GM23338 (cell line): ENCODE data around the gene MAP2K1. TPM values are rescaled to one million over a fixed set of nuclear protein-coding genes. Genes with fewer than 3 reads are reported as not detected.

Source experiments
- ATAC-seq: fragments of 200-7000 bp; cut with Tn5 transposase; 3 replicates; pipeline ENCODE4 v1.9.1; 2020
- DNase-seq: peaks from one replicate; pipeline ENCODE4 v3.0.0-alpha.2; 2015; ENCODE audit warnings: low spot score
- H2AFZ ChIP-seq: fragments of 200-600 bp; sonication (generic); 2 replicates; pipeline ENCODE4 v1.8.0; 2016; ENCODE audit warnings: antibody characterized with exemption, mild to moderate bottlenecking, moderate library complexity
- H3F3A ChIP-seq: fragments of 200-600 bp; sonication (generic); replicated peaks from 2 replicates; pipeline ENCODE4 v1.8.0; 2017; ENCODE audit warnings: antibody characterized with exemption, mixed run types, low read depth
- H3K27ac ChIP-seq: fragments of 200-600 bp; sonication (generic); 2 replicates; pipeline ENCODE4 v1.6.1; 2016; ENCODE audit warnings: low read depth
- H3K27me3 ChIP-seq: fragments of 200-600 bp; sonication (generic); 2 replicates; pipeline ENCODE4 v1.8.0; 2016; ENCODE audit warnings: mild to moderate bottlenecking, mixed run types, moderate library complexity; ENCODE audit not compliant: insufficient read depth
- H3K36me3 ChIP-seq: fragments of 200-600 bp; sonication (generic); 2 replicates; pipeline ENCODE4 v1.8.0; 2016; ENCODE audit warnings: mild to moderate bottlenecking; ENCODE audit not compliant: insufficient read depth
- H3K4me1 ChIP-seq: fragments of 200-600 bp; sonication (generic); 2 replicates; pipeline ENCODE4 v1.8.0; 2016; ENCODE audit warnings: mild to moderate bottlenecking, moderate library complexity; ENCODE audit not compliant: insufficient read depth
- H3K4me2 ChIP-seq: fragments of 200-600 bp; sonication (generic); 2 replicates; pipeline ENCODE4 v1.7.1; 2017; ENCODE audit warnings: mixed run types
- H3K4me3 ChIP-seq: fragments of 200-600 bp; sonication (generic); 2 replicates; pipeline ENCODE4 v1.6.1; 2016; ENCODE audit warnings: mixed run types
- H3K79me2 ChIP-seq: fragments of 200-600 bp; sonication (generic); replicated peaks from 2 replicates; pipeline ENCODE4 v1.8.0; 2017; ENCODE audit warnings: mild to moderate bottlenecking; ENCODE audit not compliant: insufficient read depth
- H3K9me2 ChIP-seq: fragments of 200-600 bp; sonication (generic); 2 replicates; pipeline ENCODE4 v1.8.0; 2017; ENCODE audit not compliant: insufficient read depth
- H4K20me1 ChIP-seq: fragments of 200-600 bp; sonication (generic); replicated peaks from 2 replicates; pipeline ENCODE4 v1.8.0; 2017; ENCODE audit warnings: mild to moderate bottlenecking; ENCODE audit not compliant: insufficient read depth
- H3K27ac Mint-ChIP-seq: 2 replicates; pipeline ENCODE4 v1.8.0; 2020; ENCODE audit warnings: inconsistent platforms, mild to moderate bottlenecking, moderate library complexity, mixed read lengths
- H3K27me3 Mint-ChIP-seq: 3 replicates; pipeline ENCODE4 v1.8.0; 2022; ENCODE audit warnings: low read depth, mild to moderate bottlenecking, moderate library complexity, mixed read lengths, inconsistent platforms; ENCODE audit not compliant: insufficient read depth, poor library complexity
- H3K36me3 Mint-ChIP-seq: 3 replicates; pipeline ENCODE4 v1.8.0; 2021; ENCODE audit warnings: low read depth, mild to moderate bottlenecking, inconsistent platforms, moderate library complexity, mixed read lengths
- H3K4me1 Mint-ChIP-seq: 3 replicates; pipeline ENCODE4 v1.8.0; 2020; ENCODE audit warnings: mild to moderate bottlenecking, inconsistent platforms, mixed read lengths
- H3K4me3 Mint-ChIP-seq: 3 replicates; pipeline ENCODE4 v1.8.0; 2021; ENCODE audit warnings: moderate library complexity, mild to moderate bottlenecking, inconsistent platforms, mixed read lengths
- H3K9me3 Mint-ChIP-seq: 3 replicates; pipeline ENCODE4 v1.8.0; 2020; ENCODE audit warnings: moderate library complexity, mild to moderate bottlenecking, inconsistent platforms, mixed read lengths
- CREB1 ChIP-seq: fragments of 250-450 bp; sonication (Bioruptor Pico); IDR thresholded peaks from 2 replicates; pipeline ENCODE4 v1.5.0; 2020; ENCODE audit warnings: low read depth, mild to moderate bottlenecking, moderate library complexity
- EZH2 ChIP-seq: fragments of 200-600 bp; sonication (generic); IDR thresholded peaks from one replicate; pipeline ENCODE4 v1.8.0; 2017; ENCODE audit warnings: antibody characterized with exemption, mild to moderate bottlenecking, low read depth; ENCODE audit not compliant: unreplicated experiment
- JUNB ChIP-seq: IDR thresholded peaks from one replicate; pipeline ENCODE4 v1.6.1; 2016; ENCODE audit warnings: antibody characterized with exemption; ENCODE audit not compliant: unreplicated experiment
- NANOG ChIP-seq: IDR thresholded peaks from 2 replicates; pipeline ENCODE4 v1.6.1; 2016; ENCODE audit warnings: antibody characterized with exemption, borderline replicate concordance
- POLR2AphosphoS5 ChIP-seq: IDR thresholded peaks from 2 replicates; pipeline ENCODE4 v1.6.1; 2016; ENCODE audit warnings: antibody characterized with exemption, low read depth
- ZNF114 ChIP-seq: fragments of 250-450 bp; sonication (Bioruptor Pico); IDR thresholded peaks from 2 replicates; pipeline ENCODE4 v1.5.0; 2020; ENCODE audit warnings: mild to moderate bottlenecking, moderate library complexity
- ZNF331 ChIP-seq: fragments of 250-450 bp; sonication (Bioruptor Pico); IDR thresholded peaks from 2 replicates; pipeline ENCODE4 v1.5.0; 2020; ENCODE audit warnings: low read depth, mild to moderate bottlenecking, moderate library complexity
- polyA plus RNA-seq: library from polyadenylated mRNA; unstranded; fragments of >200 nt; fragmentation: Nextera tagmentation; extraction: Ambion mirVana; gene quantifications from 2 replicates; pipeline ENCODE4 v1.2.1, GENCODE V29; 2016
- total RNA-seq: library from RNA; depleted of rRNA; stranded (reverse); fragments of >200 nt; shearing (Covaris generic); gene quantifications from 2 replicates; pipeline ENCODE4 v1.2.3, GENCODE V29; 2014
- TF ChIP-seq, protein P1 (sequence below): IDR thresholded peaks from one replicate; pipeline ENCODE4 v1.6.1; 2018; ENCODE audit warnings: antibody characterized with exemption; ENCODE audit not compliant: unreplicated experiment
- TF ChIP-seq, protein P2 (sequence below): fragments of 250-450 bp; sonication (Bioruptor Pico); IDR thresholded peaks from 2 replicates; pipeline ENCODE4 v1.5.0; 2020; ENCODE audit warnings: mild to moderate bottlenecking, moderate library complexity

The MAP2K1 gene
- total and polyA plus RNA-seq, 2 experiments from 2014 or later: 42.0 to 68.5 TPM

DNA sequence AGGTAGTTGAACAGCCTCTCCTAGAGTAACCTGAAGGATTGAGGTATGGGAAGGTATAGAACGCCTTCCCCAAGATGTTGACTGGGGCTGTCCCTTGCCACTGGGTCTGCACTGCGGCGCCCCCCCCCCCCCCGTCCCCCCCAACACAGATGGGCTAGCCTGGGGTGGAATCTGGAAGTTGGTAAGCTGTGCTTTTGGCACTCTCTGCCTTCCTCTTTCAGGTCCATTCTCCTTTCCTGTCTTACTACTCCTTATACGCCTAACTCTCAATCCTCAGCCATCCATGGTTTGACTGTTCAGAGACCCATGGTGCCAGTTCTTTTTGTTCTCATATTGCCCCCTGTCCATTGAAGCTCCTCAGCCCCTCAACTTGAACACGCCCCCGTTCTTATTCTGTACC lies 42.8 kb downstream of the MAP2K1 start (continued):
- TF ChIP-seq, protein P1, sequence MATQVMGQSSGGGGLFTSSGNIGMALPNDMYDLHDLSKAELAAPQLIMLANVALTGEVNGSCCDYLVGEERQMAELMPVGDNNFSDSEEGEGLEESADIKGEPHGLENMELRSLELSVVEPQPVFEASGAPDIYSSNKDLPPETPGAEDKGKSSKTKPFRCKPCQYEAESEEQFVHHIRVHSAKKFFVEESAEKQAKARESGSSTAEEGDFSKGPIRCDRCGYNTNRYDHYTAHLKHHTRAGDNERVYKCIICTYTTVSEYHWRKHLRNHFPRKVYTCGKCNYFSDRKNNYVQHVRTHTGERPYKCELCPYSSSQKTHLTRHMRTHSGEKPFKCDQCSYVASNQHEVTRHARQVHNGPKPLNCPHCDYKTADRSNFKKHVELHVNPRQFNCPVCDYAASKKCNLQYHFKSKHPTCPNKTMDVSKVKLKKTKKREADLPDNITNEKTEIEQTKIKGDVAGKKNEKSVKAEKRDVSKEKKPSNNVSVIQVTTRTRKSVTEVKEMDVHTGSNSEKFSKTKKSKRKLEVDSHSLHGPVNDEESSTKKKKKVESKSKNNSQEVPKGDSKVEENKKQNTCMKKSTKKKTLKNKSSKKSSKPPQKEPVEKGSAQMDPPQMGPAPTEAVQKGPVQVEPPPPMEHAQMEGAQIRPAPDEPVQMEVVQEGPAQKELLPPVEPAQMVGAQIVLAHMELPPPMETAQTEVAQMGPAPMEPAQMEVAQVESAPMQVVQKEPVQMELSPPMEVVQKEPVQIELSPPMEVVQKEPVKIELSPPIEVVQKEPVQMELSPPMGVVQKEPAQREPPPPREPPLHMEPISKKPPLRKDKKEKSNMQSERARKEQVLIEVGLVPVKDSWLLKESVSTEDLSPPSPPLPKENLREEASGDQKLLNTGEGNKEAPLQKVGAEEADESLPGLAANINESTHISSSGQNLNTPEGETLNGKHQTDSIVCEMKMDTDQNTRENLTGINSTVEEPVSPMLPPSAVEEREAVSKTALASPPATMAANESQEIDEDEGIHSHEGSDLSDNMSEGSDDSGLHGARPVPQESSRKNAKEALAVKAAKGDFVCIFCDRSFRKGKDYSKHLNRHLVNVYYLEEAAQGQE: no peak
- TF ChIP-seq POLR2AphosphoS5 (no peak), NANOG (no peak), JUNB (no peak)

DNA sequence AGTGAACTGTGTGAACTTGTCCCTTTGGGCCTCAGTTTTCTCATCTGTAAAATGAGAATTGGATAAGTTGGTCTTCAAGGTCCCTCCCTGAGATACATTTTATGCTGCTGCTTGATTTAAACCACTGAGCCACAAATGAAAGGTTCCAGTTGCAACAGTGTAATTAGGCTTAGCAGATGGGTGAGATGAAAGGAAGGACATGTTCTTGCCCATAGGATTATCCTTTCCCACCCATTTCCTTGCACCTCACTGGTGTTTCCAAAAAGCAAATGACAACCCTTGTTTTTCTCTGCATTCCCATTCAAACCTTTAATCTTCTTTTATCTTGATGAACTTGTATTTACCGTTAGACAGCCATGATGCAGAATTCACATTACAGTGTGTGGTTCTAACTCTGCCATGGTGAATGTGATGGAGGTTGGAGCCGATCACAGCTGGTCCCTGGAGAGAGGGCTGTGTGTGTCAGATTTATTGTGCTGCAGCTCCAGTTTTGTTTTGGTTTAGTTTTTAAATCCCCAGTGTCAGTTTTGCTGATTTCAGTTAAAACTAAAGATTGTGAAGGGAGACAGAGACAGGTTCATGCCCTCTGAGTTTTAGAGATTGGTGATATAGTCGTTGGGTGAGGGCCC lies 44.0 kb downstream of the MAP2K1 start:
- Histone ChIP-seq H3K4me2 (no peak overlapping the region), H3K4me3 (no peak overlapping the region), H2AFZ (no peak overlapping the region), H3K4me1 (peaks cover 9% of the 10 kb centered on the region), H3F3A (no peaks in the 10 kb centered on the region), H3K27me3 (no peaks in the 10 kb centered on the region), H3K36me3 (no peaks in the 10 kb centered on the region), H4K20me1 (peaks cover 41% of the 10 kb centered on the region), H3K27ac (no peak overlapping the region), H3K9me2 (no peaks in the 10 kb centered on the region), H3K79me2 (peaks cover 94% of the 10 kb centered on the region)
- ATAC-seq: no peak
- H3K4me3 Mint-ChIP-seq: no peak overlapping the region
- no peak overlapping the region for H3K27ac Mint-ChIP-seq
- no peaks in the 10 kb centered on the region for H3K9me3 Mint-ChIP-seq
- DNase-seq: no peak
- H3K36me3 Mint-ChIP-seq: peaks cover 9% of the 10 kb centered on the region
- H3K27me3 Mint-ChIP-seq: peaks cover 2% of the 10 kb centered on the region
- H3K4me1 Mint-ChIP-seq: peaks cover 43% of the 10 kb centered on the region
- TF ChIP-seq, protein P1: no peak
- TF ChIP-seq ZNF331 (CRISPR knock-in tag) (no peak), NANOG (no peak), JUNB (no peak), ZNF114 (CRISPR knock-in tag) (no peak), EZH2 (no peak), POLR2AphosphoS5 (no peak), CREB1 (CRISPR knock-in tag) (no peak)
- TF ChIP-seq, protein P2, sequence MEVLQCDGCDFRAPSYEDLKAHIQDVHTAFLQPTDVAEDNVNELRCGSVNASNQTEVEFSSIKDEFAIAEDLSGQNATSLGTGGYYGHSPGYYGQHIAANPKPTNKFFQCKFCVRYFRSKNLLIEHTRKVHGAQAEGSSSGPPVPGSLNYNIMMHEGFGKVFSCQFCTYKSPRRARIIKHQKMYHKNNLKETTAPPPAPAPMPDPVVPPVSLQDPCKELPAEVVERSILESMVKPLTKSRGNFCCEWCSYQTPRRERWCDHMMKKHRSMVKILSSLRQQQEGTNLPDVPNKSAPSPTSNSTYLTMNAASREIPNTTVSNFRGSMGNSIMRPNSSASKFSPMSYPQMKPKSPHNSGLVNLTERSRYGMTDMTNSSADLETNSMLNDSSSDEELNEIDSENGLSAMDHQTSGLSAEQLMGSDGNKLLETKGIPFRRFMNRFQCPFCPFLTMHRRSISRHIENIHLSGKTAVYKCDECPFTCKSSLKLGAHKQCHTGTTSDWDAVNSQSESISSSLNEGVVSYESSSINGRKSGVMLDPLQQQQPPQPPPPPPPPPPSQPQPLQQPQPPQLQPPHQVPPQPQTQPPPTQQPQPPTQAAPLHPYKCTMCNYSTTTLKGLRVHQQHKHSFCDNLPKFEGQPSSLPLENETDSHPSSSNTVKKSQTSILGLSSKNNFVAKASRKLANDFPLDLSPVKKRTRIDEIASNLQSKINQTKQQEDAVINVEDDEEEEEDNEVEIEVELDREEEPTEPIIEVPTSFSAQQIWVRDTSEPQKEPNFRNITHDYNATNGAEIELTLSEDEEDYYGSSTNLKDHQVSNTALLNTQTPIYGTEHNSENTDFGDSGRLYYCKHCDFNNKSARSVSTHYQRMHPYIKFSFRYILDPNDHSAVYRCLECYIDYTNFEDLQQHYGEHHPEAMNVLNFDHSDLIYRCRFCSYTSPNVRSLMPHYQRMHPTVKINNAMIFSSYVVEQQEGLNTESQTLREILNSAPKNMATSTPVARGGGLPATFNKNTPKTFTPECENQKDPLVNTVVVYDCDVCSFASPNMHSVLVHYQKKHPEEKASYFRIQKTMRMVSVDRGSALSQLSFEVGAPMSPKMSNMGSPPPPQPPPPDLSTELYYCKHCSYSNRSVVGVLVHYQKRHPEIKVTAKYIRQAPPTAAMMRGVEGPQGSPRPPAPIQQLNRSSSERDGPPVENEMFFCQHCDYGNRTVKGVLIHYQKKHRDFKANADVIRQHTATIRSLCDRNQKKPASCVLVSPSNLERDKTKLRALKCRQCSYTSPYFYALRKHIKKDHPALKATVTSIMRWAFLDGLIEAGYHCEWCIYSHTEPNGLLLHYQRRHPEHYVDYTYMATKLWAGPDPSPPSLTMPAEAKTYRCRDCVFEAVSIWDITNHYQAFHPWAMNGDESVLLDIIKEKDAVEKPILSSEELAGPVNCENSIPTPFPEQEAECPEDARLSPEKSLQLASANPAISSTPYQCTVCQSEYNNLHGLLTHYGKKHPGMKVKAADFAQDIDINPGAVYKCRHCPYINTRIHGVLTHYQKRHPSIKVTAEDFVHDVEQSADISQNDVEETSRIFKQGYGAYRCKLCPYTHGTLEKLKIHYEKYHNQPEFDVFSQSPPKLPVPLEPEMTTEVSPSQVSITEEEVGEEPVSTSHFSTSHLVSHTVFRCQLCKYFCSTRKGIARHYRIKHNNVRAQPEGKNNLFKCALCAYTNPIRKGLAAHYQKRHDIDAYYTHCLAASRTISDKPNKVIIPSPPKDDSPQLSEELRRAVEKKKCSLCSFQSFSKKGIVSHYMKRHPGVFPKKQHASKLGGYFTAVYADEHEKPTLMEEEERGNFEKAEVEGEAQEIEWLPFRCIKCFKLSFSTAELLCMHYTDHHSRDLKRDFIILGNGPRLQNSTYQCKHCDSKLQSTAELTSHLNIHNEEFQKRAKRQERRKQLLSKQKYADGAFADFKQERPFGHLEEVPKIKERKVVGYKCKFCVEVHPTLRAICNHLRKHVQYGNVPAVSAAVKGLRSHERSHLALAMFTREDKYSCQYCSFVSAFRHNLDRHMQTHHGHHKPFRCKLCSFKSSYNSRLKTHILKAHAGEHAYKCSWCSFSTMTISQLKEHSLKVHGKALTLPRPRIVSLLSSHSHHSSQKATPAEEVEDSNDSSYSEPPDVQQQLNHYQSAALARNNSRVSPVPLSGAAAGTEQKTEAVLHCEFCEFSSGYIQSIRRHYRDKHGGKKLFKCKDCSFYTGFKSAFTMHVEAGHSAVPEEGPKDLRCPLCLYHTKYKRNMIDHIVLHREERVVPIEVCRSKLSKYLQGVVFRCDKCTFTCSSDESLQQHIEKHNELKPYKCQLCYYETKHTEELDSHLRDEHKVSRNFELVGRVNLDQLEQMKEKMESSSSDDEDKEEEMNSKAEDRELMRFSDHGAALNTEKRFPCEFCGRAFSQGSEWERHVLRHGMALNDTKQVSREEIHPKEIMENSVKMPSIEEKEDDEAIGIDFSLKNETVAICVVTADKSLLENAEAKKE (CRISPR knock-in tag): no peak
